Activated naive CD4-positive, alpha-beta T cell treated with anti-CD3 and anti-CD28 coated beads, Interleukin-2, amount 10 ng/mL, durations not matched to agents 7 days and 5 days (primary cell): ENCODE data around the gene PIM3.

ENCODE experiments used
- CTCF ChIA-PET: fragments of 350-600 bp; sonication (Branson Sonifier 250); formaldehyde crosslinking; loops from one replicate; lab custom pipeline; 2021; ENCODE audit warnings: antibody characterized with exemption; lab: Charles Lee
- DNase-seq: peaks from one replicate; pipeline ENCODE4 v3.0.0-alpha.2; 2020
- H3K27ac Mint-ChIP-seq: one replicate; pipeline ENCODE4 v1.8.0; 2021; ENCODE audit warnings: mild to moderate bottlenecking, moderate library complexity, mixed read lengths
- H3K27me3 Mint-ChIP-seq: one replicate; pipeline ENCODE4 v1.8.0; 2021; ENCODE audit warnings: mild to moderate bottlenecking, mixed read lengths
- H3K36me3 Mint-ChIP-seq: one replicate; pipeline ENCODE4 v1.8.0; 2021; ENCODE audit warnings: mixed read lengths
- H3K4me1 Mint-ChIP-seq: one replicate; pipeline ENCODE4 v1.8.0; 2021; ENCODE audit warnings: mixed read lengths
- H3K4me3 Mint-ChIP-seq: one replicate; pipeline ENCODE4 v1.8.0; 2021; ENCODE audit warnings: mild to moderate bottlenecking, moderate library complexity, mixed read lengths
- H3K9me3 Mint-ChIP-seq: one replicate; pipeline ENCODE4 v1.8.0; 2021; ENCODE audit warnings: mixed read lengths

Gene PIM3

DNA sequence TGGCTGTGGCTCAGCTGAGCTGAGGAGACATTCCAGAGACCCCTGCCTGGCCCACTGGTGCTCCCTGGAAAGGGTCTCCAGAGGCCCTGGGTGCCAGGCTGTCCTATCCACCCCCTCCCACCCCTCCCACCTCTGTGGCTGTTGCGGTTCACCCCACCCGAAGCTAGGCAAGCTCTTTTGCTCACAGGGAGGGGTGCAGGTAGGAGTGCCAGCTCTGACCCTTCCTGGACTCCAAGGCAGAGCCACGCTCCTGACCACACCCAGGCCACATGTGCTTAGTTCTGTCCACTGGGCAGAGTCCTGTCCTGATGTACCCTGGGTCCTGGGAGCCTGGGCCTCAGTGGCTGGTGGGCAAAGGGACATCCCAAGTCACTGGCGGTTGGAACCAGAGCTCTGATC lies 35.5 kb downstream of the PIM3 start:
- no peak overlapping the region for H3K4me3 Mint-ChIP-seq
- H3K36me3 Mint-ChIP-seq, result no peaks in the 10 kb centered on the region
- peaks cover 7% of the 10 kb centered on the region for H3K9me3 Mint-ChIP-seq
- CTCF ChIA-PET, result interaction anchor here (0.8 to 1.3 kb wide), 2 partner anchors 34 to 63 kb away, joined by 3 to 4 read pairs; no protein-coding TSS in a partner anchor
- peaks cover 32% of the 10 kb centered on the region for H3K27me3 Mint-ChIP-seq
- peaks cover 10% of the 10 kb centered on the region for H3K4me1 Mint-ChIP-seq
- DNase-seq, result no peak
- no peak overlapping the region for H3K27ac Mint-ChIP-seq

DNA sequence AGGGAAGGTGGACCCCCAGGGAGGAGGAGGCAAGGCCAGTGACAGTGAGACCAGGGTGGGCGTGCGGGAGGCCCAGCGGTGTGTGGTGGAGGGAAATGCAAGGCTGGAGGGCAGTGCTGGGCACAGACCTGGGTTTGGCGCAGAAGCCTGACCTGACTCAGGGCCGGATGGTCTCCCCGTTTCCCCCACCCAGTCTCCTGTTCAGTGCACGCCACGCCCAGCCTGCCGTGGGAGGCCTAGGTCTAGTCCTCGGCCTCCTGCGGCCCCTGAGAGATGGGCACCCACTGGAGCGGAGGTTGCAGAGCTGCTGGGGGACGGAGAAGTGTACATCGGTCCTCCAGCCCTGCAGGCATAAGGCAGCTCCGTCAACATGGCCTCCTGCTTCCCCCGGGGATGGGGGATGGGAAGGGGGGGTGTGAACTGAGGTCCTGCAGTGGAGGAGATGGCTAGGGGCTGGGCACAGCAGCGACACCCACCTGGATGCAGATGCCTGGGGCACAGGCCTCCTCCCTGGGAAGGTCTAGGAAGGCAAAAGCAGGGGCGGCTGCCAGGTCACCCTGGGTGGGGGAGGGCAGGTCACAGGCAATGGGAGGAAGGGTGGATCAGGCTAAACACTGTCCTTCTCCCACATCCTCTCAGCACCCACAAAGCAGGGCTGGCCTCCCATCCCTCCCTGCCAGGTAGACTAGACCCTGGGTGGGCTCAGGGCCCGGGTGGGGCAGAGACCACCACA lies 36.1 kb downstream of the PIM3 start:
- no peak overlapping the region for H3K4me3 Mint-ChIP-seq
- H3K27ac Mint-ChIP-seq, result no peak overlapping the region
- DNase-seq, result no peak
- CTCF ChIA-PET, result interaction anchor here (1.3 kb wide), 1 partner anchor 34 kb away, joined by 4 read pairs; no protein-coding TSS in a partner anchor
- peaks cover 4% of the 10 kb centered on the region for H3K9me3 Mint-ChIP-seq
- peaks cover 10% of the 10 kb centered on the region for H3K4me1 Mint-ChIP-seq
- peaks cover 33% of the 10 kb centered on the region for H3K27me3 Mint-ChIP-seq
- no peaks in the 10 kb centered on the region for H3K36me3 Mint-ChIP-seq

DNA sequence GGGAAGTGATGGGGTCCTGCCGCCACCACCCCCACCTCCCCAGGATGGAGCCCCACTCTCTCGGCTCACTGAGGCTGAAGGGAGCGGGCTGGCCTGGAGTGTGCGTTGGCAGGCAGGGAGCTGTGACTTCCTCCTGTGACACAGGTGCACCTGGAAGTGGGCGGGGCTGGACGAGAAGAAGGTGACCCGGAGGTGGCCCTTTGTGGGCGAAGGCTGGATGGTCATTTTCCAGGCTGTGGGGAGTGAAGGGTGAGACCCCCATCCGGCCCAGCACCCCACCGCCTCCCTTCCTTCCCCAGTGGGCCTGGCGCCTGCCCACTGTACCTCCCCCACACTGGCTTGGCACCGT lies 36.7 kb downstream of the PIM3 start:
- no peak overlapping the region for H3K27ac Mint-ChIP-seq
- peaks cover 31% of the 10 kb centered on the region for H3K27me3 Mint-ChIP-seq
- CTCF ChIA-PET, result no interaction called here
- H3K4me1 Mint-ChIP-seq, result peaks cover 10% of the 10 kb centered on the region
- H3K36me3 Mint-ChIP-seq, result no peaks in the 10 kb centered on the region
- no peak overlapping the region for H3K4me3 Mint-ChIP-seq
- H3K9me3 Mint-ChIP-seq, result peaks cover 4% of the 10 kb centered on the region
- DNase-seq, result no peak

DNA sequence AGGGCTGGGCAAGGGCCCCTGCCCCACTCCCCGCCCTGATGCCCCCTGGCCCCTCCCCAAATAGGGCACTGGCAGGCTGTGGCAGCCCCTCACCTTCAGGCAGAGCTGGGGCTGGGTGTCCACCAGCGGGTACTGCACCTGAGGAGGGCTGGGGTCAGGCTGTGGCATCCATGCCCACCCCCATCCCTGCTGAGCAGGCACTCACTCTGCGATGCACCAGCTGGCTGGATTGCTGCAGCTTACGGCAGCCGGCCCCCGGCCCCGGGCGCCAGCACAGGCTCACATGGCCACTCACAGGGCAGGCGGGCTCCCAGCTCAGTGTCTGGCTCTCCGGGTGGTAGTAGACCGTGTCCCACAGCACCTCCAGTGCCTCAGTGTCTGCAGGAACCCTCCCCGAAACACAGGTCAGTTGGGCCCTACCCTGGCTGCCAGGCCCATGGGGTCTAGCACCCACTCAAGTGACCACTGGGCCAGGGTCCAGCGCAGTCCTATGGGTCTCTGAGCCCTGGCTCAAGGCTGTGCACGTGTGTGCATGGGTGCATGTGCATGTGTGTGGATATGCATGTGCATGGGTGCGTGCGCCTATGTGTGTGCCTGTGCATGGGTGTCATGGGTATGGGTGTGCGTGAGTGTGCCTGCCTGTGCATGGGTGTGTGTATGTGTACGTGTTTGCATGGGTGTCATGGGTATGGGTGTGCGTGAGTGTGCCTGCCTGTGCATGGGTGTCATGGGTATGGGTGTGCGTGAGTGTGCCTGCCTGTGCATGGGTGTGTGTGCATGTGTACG lies 37.6 kb downstream of the PIM3 start:
- H3K9me3 Mint-ChIP-seq, result peaks cover 4% of the 10 kb centered on the region
- no peak overlapping the region for H3K27ac Mint-ChIP-seq
- no peak overlapping the region for H3K4me3 Mint-ChIP-seq
- CTCF ChIA-PET, result no interaction called here
- peaks cover 31% of the 10 kb centered on the region for H3K27me3 Mint-ChIP-seq
- peaks cover 10% of the 10 kb centered on the region for H3K4me1 Mint-ChIP-seq
- DNase-seq, result no peak
- H3K36me3 Mint-ChIP-seq, result no peaks in the 10 kb centered on the region

DNA sequence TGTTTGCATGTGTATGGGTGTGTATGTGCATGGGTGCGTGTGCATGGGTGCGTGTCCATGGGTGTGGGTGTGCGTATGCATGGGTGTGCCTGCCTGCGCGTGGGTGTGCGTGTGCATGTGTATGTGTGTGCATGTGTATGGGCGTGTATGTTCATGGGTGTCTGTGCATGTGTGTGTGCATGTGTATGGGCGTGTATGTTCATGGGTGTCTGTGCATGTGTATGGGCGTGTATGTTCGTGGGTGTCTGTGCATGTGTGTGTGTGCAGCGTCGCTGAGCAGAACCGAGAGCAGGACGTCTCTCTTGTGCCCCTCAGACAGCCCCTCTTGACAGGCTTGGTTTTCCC lies 38.1 kb downstream of the PIM3 start:
- CTCF ChIA-PET, result no interaction called here
- no peak for DNase-seq
- H3K36me3 Mint-ChIP-seq, result no peaks in the 10 kb centered on the region
- H3K9me3 Mint-ChIP-seq, result peaks cover 4% of the 10 kb centered on the region
- H3K27me3 Mint-ChIP-seq, result peaks cover 28% of the 10 kb centered on the region
- peaks cover 7% of the 10 kb centered on the region for H3K4me1 Mint-ChIP-seq
- H3K27ac Mint-ChIP-seq, result no peak overlapping the region
- H3K4me3 Mint-ChIP-seq, result no peak overlapping the region

DNA sequence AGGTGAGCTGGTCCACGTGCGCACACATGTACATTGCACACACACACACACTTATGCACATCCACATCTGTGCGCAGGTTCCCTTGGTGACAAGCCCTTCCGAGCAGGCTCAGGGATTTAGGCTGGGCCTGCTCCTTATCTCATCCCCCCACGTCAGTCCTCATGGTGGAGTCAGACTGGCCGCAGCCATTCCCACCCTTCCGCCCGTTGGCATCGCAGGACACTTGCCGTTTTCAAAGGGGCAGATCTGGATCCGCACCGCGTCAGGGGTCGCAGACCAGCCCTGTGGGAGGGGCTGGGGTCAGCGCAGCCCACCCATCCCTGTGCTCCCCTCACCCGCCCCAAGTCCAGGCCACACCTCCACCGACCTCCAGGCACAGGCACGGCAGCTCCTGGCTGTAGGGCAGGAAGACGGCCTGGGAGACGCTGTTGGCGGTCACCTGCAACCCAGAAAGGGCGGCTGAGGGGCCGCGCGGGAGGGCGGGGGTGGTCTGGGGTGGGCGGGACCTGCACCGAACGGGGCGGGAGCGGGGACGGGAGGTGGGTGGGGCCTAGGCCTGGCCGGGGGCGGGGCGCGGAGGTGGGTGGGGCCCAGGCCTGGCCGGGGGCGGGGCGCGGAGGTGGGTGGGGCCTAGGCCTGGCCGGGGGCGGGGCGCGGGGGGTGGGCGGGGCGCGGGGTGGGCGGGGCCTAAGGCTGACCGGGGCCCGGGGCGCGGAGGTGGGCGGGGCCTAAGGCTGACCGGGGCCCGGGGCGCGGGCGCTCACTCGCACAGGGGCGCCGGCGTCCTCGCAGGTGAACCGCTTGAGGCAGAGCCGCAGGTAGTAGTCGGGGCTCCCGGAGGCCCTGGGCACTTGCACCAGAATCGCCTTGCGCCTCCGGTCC lies 38.7 kb downstream of the PIM3 start:
- no peak overlapping the region for H3K4me3 Mint-ChIP-seq
- DNase-seq, result no peak

DNA sequence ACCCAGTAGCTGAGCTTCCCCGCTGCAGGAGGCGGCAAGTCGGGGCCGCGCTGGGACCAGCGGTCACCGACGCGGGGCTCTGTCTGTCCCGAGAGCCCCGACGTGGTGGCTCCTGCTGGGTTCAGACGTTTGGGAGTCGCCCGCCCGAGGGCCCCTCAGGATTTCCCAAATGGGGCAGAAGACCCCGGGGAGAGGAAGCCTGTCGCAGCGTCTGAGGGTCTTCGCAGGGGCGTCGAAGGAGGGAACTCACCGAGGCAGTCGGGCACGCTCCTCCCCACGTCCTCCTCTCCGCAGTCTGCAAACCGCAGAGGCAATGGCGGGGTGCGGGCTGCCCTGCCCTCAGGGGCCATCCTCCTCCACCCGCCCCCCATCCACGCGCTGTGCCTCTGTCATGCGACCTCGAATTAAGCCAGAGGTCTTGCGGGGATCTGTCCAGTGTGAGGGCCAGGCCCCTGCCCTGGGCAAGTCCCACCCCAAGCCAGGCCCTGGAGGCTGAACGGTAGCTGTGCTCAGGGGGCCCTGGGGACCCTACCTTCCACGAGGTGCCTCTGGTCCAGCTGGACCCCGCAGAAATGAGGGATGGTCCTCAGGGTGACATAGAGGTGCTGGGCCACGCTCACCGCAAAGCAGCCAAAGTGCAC lies 39.5 kb downstream of the PIM3 start:
- H3K4me1 Mint-ChIP-seq, result peaks cover 7% of the 10 kb centered on the region
- no peak overlapping the region for H3K4me3 Mint-ChIP-seq
- no peak overlapping the region for H3K27ac Mint-ChIP-seq
- H3K9me3 Mint-ChIP-seq, result peaks cover 4% of the 10 kb centered on the region
- CTCF ChIA-PET, result no interaction called here
- no peak for DNase-seq
- peaks cover 29% of the 10 kb centered on the region for H3K27me3 Mint-ChIP-seq
- no peaks in the 10 kb centered on the region for H3K36me3 Mint-ChIP-seq

More for the DNA sequence above, 38.7 kb downstream of the PIM3 start:
- Mint-ChIP-seq H3K36me3 (no peaks in the 10 kb centered on the region), H3K27me3 (peaks cover 28% of the 10 kb centered on the region), H3K4me1 (peaks cover 7% of the 10 kb centered on the region), H3K9me3 (peaks cover 4% of the 10 kb centered on the region), H3K27ac (no peak overlapping the region)
- CTCF ChIA-PET, result no interaction called here

DNA sequence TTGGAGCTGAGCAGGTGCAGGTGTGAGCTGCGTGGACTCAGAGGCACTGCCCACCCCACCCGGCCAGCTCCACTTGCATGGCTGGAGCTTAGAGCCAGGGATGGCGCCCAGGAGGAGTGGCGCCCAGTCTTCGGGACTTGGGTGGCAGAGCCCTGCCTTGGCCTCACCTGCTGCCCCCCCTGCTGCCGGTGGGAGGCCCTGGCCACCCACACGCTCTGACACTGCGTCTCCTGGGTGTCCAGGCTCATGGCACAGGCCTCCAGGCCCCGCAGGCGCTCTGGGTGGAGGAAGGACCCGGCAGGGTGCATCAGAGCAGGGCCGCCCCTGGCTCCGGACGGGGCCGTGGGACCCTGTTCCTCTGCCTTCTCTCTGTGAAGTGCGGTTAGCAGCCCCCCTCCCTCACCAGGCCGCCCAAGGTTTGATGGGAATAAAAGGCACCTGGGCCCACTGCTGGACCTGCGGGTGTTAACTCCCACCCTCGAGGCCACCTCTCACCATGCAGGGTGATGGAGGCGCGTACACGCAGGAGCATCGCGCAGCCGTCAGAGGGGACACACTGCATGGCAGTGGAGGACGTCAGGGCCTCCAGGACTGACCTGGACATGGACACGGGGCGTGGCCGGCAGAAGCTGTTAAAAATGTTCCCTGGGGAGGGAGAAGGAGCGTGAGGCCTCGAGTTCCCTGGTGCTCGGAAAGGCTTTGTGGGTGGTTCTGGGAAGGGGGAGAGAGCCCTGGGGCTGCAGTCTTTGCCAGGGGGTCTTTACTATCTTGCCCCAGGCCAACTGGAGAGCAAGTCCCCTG lies 40.2 kb downstream of the PIM3 start:
- Mint-ChIP-seq H3K9me3 (peaks cover 4% of the 10 kb centered on the region), H3K27ac (no peak overlapping the region), H3K36me3 (no peaks in the 10 kb centered on the region), H3K27me3 (peaks cover 33% of the 10 kb centered on the region), H3K4me1 (peaks cover 7% of the 10 kb centered on the region), H3K4me3 (no peak overlapping the region)
- DNase-seq, result no peak
- CTCF ChIA-PET, result interaction anchor here (1.1 kb wide), 1 partner anchor 13 kb away, joined by 3 read pairs; no protein-coding TSS in a partner anchor

DNA sequence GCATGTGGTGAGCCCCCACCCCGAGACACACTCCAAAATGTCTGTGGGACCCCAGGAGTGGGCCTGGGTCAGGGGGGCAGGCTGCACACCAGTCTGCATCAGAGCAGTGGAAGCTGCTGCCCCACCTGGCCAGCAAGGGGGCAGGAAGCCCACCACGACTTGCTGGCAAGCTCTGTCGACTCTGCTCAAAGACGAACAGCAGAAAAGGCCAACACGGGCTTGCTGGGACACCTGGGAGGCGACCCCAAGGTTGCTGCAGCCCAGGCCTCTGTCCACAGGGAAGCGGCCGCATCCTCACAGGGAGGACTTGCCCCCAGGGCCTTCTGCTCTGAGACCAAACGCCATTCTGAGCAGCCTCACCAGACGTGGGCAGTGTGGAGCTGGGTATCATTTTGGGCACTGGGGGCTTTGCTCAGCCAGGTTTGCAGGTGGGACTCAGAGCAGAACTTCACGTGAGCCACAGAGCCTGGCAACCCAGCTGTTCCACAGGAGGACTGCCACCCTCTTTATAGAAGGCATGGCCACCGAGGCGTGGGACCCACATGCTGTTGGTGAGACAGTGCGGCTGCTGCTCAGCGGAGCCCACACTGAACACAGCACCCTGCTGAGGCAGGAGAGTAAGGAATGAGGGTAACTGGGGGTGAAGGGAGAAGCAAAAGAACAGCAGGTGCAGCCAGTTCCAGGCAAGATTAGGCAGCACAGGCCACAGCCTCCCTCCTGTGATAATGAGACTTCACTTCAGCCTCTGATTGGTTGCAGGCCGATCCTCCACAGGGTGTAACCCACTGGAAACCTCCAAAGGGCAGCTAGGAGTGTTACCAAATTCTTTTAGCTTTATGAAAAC lies 41.0 kb downstream of the PIM3 start:
- Mint-ChIP-seq H3K36me3 (no peaks in the 10 kb centered on the region), H3K4me1 (peaks cover 7% of the 10 kb centered on the region), H3K27me3 (peaks cover 33% of the 10 kb centered on the region), H3K4me3 (no peak overlapping the region), H3K27ac (no peak overlapping the region), H3K9me3 (peaks cover 4% of the 10 kb centered on the region)
- CTCF ChIA-PET, result interaction anchor here (1.1 kb wide), 1 partner anchor 12 kb away, joined by 3 read pairs; no protein-coding TSS in a partner anchor
- no peak for DNase-seq

DNA sequence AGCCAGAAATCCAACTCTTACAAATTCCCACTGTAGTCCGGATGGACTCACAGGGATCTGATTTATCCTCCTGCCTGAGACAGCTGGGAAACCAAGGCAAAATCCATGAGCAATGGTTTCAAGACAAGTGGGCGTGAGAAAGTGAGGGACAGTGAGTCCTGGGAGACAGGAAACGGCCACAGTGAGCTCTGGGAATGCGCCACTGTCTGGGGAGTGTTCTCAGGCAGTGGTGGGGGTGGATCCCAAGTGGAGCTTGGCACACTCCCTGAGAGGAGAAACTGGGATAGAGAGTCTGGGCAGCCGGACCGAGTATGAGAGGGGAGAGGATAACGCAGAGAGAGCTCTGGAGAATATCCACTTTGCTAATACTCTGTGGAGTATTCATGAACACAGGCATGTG lies 42.2 kb downstream of the PIM3 start:
- Mint-ChIP-seq H3K4me3 (no peak overlapping the region), H3K9me3 (peaks cover 4% of the 10 kb centered on the region), H3K27ac (no peak overlapping the region), H3K27me3 (peaks cover 33% of the 10 kb centered on the region), H3K36me3 (no peaks in the 10 kb centered on the region), H3K4me1 (peaks cover 5% of the 10 kb centered on the region)
- no peak for DNase-seq
- CTCF ChIA-PET, result no interaction called here

DNA sequence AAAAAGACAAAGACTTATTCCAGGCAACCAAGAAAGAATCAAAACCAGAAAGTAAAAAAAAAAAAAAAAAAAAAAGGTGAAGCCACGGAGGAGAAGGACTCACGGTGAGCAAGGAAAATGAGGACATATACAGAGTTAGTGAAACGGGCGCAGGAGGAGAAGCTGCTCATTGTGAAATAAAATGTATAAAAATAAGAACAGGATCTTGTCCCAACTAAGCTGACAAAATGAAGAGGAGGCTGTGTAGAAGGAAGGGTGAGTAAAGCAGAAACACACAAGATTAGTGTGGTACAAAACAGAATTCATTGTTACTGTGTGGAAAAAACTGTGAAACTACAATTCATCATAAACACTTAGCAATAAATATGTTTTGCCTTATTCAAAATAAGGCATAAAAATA lies 44.3 kb downstream of the PIM3 start:
- Mint-ChIP-seq H3K36me3 (no peaks in the 10 kb centered on the region), H3K9me3 (no peaks in the 10 kb centered on the region), H3K4me1 (no peaks in the 10 kb centered on the region), H3K4me3 (no peak overlapping the region), H3K27ac (no peak overlapping the region), H3K27me3 (peaks cover 48% of the 10 kb centered on the region)
- DNase-seq, result no peak
- CTCF ChIA-PET, result interaction anchor here (0.9 to 1.7 kb wide), 2 partner anchors 11 to 26 kb away, joined by 3 to 5 read pairs; no protein-coding TSS in a partner anchor

DNA sequence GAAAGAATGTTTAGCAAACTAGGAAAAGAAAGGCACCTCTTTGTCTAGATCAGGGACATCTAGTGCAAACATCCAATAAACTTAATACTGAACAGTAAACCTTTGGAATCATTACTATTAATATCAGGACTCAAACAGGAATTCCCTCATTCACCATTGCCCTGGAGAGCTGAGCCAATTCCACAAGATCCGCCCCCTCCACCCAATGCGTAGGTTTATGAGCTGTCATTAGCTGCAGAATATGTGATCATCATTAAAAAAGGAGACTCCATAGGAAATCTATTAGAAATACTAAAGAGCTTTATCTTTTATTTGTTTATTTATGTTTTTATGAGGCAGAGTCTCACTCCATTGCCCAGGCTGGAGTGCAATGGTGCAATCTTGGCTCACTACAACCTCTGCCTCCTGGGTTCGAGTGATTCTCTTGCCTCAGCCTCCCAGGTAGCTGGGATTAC lies 46.5 kb downstream of the PIM3 start:
- no peaks in the 10 kb centered on the region for H3K9me3 Mint-ChIP-seq
- H3K4me3 Mint-ChIP-seq, result no peak overlapping the region
- no peak for DNase-seq
- H3K4me1 Mint-ChIP-seq, result peaks cover 10% of the 10 kb centered on the region
- H3K27ac Mint-ChIP-seq, result no peak overlapping the region
- H3K27me3 Mint-ChIP-seq, result peaks cover 50% of the 10 kb centered on the region
- CTCF ChIA-PET, result no interaction called here
- no peaks in the 10 kb centered on the region for H3K36me3 Mint-ChIP-seq
